SH-SY5Y (cell line): Measurements from ENCODE around the gene ADORA3.

Source experiments
- GATA2 ChIP-seq: IDR thresholded peaks from 2 replicates; pipeline ENCODE4 v1.6.1; 2011; ENCODE audit warnings: mild to moderate bottlenecking, low read depth, low read length
- GATA3 ChIP-seq: IDR thresholded peaks from 2 replicates; pipeline ENCODE4 v1.6.1; 2011; ENCODE audit warnings: low read depth, mild to moderate bottlenecking, low read length, moderate library complexity

The ADORA3 gene

DNA sequence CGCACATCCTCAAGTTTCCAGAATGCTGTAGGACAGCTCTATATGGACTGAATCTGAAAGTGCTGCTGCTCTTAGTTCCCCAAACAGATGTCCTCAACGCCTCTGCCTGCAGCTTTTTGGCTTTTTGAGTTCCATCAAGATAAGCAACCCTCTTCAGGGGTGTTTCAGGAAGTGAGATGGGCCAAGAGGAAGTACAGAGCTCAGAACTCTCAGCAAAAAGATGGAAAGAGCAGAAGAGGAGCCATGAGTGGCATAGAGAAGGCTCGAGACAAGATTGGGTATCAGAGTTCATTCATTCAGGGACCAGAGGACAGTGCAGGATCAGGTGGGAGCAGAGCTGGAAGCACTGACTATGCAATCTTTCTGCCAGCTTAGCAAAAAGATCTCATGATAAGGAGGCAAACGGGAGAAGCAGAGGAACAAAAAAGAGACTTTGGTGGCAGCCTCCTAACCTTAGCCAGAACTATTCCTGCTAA, at the start of gene ADORA3, which contains the start of gene TMIGD3:
ADORA3 (minus strand) TSS at position 49 of the 476 bp plus-strand sequence. CDS start 279 bp downstream, outside the sequence.
TMIGD3 (minus strand) TSS at position 49 of the 476 bp plus-strand sequence. CDS start 279 bp downstream, outside the sequence.
- TF ChIP-seq GATA3 (no peak), GATA2 (no peak)

DNA sequence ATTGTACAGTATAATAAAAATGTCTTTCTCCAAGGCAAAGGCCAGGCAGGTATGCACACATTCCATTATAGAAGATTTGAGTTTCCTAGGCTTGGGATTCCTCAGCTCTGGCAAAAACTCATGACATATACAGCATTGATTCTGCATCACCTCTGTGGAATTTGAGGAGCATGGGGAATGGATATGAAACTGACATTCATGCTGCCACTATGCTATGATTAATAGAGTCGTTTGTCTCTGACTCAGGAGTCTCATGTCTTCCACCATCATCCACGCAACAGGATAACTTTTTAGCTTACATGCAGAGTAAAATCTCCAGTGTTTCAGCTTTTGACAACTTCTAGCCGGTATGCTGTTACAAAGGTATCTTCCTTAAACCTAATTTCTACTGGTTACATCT, 49.8 kb upstream of the ADORA3 start:
- TF ChIP-seq GATA3, result no peak
- TF ChIP-seq GATA2, result no peak

DNA sequence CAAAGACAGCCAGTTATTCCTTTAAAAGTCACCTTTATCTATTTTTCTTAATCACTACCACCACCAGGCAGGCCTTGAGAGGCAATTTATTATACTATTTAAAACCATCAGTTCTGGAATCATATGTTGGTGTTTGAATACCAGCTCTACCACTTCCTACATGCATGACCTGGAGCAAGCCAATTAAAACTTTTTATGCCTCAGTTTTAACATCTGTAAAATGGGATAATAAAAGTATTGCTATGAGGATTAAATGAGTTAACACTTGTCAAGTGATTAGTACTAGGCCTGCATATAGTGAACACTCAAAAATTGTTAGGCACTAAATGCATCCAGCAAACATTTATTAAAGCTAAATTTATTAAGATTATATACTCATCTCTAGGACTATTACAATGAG, 49.2 kb upstream of the ADORA3 start:
- TF ChIP-seq GATA2 (no peak), GATA3 (no peak)

DNA sequence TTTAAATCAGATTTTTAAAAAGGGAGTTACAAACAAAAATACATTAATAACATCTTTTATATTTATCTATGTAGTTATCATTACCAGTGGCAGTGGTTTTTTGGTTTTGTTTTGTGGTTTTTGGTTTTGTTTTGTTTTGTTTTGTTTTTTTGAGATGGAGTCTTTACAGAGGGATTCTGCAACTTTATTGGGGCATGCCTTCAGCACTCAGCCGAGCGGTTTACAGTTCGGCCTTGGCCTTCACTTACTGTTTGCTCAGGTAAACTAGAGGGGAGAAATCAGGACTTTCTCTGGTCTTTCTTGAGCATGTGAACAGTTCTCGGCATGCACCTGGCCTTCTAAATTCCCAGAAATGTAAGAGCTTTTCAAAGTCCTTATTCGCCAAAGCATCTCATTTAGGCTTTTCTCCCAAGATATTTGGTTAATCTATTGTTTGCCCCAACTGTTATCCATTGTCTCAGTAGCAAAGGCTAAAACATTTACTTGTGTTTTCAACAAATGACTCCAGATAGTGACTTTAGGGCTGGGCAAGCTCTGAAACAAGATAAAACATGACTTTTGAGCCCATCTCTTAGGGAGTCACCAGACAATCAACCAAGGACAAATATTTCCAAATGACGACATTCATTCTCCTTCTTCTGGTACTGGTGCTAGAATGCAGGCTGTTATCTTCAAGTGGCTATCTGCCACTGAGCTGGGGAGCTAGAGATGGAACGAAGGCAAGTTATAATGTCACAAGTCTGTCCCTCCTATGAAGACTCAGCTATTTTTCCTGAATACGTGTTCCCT, 48.4 kb upstream of the ADORA3 start:
- no peak for TF ChIP-seq GATA3

DNA sequence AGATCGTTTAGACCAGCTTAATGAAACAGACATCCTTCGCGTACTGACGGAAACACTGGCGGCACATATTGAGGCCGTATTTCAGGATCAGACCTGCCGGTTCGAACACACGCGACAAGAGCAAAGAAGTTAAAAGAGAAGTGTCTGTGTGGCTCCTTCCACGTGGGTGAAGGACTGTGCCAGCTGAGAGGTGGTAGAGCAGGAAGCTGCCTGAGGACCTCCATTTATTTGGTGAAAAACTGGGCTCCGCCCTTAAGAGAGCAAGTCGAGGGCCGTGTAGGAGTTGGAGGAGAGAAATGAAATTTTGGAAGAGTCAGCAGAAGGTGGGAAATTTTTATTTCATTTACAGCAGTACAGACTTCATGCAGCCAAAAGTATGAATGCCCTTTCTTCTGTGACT, 38.8 kb upstream of the ADORA3 start:
- no peak for TF ChIP-seq GATA2
- TF ChIP-seq GATA3, result no peak

DNA sequence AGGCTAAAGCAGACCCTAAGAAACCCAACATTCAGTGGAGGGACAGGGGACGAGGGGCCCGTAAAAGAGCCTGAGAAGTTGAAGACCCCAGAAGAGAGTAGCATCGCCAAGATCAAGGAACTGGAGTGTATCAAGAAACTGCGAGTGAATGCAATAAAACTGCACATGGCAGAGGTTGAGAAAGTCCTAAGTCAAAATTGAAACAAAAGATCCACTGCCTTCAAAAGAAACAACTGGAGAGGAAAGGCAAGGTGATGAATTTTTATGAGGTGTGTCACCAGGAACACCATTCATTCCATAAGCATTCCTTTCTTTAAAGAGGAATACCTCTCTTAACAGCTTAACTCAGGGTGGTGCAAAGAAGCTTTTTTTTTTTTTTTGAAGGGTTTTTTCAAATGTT, 38.3 kb upstream of the ADORA3 start:
- TF ChIP-seq GATA3 (no peak), GATA2 (no peak)

DNA sequence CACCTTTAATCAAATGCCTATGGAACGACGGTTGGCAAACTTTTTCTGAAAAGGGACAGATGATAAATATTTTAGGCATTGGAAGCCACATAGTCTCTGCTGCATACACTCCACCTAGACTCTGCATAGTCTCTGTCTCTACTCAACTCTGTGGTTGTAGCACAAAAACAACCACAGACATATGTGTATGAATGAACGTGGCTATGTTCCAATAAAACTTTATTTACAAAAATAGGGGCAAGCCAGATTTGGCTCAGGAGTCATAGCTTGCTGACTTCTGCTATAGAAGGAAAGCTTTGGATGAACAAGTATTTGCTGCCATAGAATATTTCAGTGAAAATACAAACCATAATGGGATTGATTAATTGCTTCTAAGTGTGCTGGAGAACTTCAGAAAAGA, 37.5 kb upstream of the ADORA3 start:
- no peak for TF ChIP-seq GATA3

DNA sequence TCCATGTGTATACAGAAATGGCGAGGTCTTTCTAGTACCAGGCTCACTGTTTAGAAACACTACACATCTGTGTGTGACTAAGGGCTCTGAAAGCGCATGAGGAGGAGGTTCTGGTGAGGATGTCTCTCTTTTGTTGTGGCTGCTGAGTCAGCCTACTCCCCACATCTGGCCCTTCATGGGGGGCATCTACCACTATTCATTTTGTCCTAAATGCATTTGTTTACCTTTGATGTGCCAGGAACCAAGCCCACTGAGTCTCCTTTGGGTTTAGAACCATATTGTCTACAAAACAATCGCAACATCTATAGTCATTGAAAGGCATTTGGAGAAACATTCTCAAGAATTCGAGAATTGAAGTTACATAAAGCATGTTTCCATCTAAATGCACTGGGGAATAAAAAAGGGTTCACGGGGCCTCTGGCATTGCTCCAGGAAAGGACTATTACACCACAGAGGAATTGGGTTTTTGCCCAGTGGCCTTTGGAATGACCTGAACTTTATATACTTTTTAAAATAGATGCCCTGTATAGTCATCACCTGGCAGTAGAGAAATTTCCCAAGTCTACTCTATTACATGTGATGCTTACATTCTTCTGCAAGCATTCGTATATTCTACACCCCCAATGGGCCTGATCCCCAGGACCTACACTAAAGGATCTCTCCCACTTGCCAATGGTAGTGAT, 35.1 kb upstream of the ADORA3 start:
- TF ChIP-seq GATA3, result no peak
- TF ChIP-seq GATA2, result no peak

DNA sequence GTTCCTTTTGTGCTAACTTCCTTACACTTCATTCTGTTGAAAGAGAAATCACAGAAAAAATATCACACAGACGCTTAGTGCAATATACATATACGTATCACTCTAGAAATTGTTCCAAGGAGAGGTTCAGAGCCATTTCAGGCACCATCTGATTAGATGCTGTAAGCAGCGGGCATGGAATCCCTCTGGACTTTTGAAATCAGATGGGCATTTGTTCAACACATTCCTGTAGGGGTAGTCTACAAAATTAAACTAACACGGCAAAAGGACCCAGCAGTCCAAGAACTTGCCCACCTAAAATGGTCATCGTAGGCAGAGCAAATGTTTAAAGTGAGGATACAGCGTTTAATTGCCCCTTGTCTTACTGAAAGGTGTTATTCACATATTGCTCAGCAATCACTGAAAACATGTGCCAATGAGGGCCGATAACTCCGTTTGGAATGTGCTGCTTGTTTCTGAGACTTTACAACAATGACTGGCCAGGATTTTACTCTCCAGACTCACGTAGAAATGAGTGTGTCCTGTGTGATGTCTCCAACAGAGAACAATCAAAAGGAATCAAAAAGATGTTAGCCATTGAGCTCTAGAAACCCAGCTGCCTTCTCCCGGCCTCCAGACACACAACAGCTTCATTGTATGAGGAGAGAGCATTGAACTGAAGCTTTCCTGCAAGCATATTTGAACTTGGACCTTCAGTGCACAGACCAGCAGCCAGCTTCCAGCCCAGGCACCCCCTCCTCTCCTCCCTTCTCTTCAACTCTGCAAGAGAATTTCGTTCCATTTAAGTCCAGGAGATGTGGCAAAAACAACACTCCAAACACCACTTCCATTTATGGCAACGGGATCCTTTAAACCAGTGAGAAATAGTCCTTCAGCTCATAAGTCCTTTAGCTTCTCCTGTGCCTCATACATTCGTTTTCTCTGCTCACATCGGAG, 32.1 kb upstream of the ADORA3 start:
- TF ChIP-seq GATA2 (no peak), GATA3 (no peak)

DNA sequence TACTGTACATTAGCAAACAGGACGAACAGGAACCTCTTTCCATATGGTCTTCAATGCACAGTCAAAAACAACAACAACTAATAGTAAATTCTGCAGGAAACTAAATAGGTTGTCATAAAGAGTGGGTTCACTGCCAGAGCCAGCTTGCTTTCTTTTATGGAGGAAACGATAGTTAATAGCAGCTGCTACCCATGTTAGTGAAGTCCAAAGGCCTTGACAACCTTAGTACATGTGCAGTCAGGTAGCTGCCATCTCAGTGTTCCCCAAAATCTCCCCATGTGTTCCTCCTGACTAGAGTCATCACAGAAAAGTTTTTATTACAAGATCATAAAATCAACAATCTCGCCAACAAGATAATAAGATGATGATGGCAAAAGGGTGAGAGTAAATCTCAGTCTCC, 16.6 kb upstream of the ADORA3 start:
- no peak for TF ChIP-seq GATA3
- TF ChIP-seq GATA2, result no peak

DNA sequence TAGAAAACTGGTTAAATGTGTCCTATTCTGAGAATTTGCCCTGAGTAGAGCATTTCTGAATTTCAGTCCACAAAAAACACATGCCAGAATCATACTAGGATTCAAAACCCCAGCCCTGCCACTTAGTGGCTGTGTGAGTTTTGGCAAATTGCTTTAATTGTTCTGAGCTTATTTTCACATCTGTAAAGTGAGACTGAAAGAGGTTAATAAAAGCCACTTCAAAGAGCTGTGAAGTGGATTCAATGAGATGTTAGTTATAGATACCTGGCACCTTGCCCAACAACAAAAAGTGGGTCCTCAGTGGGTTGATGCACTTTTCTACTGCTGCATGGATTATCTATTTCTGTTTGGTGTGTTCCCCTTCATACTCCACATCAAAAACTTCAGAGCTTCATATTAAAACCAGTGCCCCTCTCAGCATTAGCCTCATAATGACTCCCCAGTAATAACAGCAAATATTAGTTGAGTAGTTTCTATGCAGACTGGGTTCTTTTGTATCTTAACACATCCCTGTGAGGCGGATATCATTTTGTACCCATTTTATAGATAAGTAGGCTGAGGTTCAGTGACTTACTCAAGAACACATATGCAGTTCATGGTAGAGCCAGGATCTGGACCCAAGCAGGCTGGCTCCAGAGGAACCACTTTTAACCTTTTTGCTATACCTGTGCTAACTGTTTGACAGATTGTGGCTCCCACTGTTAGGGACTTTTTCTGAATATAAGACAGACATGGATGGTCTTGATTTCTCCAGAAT, 14.2 kb upstream of the ADORA3 start:
- TF ChIP-seq GATA2 (no peak), GATA3 (no peak)

DNA sequence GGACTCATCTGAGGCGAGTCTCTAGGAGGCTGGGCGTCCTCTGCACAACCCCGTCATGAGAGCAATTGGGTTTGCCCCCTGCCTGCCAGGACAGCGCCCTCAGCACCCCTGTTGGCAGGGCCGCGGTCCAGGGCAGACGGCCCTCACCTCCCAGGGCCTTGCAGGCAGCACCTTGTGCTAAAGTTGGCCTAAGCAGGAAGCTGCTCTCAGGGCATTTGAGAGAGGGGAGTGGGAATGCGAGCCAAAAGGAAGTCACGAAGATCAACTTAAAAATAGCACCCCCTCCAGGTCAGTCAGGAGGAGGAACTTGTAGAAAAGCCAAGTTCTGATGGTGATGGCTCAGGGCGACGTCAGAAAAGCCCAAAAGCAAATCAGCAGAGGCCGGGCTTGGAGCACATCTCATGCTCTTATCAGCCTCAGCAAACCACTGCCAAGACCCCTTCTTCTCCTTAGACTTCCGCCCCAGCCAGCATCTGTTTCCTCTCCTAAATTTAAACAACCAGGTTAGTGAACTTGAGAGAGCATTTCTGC, 12.6 kb upstream of the ADORA3 start:
- no peak for TF ChIP-seq GATA2
- no peak for TF ChIP-seq GATA3

DNA sequence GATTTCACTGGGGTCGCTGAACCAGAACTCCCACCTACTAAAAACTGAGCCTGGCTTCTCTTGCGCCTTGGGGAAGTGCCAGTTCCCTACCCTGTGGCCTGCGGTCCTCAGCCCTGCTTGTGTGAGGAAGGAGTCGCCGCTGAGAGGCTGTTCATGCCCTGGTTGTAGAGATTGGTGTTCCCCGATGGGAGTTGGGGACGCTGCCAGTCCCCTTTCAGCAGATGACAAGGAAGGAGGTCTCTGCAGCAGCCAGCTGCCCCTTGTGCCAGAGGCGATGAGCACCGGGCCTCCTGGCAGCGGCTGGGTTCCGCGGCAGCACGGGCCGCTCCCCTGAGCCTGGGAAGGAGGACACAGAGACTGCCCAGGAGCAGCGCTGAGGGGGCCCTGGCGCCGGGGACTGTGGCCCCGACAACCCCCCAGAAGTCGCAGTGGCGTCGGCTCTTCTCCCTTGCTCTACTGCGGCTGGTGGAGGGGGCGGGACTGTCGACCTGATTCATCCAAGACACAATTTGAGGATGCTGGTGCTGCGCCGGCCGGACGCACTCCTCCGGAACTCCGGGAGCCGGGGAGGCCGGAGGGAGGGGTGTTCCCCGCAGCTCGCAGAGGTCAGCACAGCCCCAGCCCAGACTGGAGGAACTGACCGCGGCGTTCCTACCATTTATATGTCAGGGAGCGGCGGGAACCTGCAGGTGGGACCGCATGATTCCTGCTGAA, 12.0 kb upstream of the ADORA3 start:
- no peak for TF ChIP-seq GATA2
- TF ChIP-seq GATA3, result no peak
